HG03280 (cell line): ENCODE data around the gene DERA.
"Not testable (repeated sequence)": the region's sequence is repeated elsewhere in the genome, so short reads cannot be mapped to it uniquely, and the experiment has no call there.

ENCODE experiments used
- ATAC-seq: cut with Tn5 transposase; IDR thresholded peaks from one replicate; pipeline ENCODE4 v1.9.1; 2021; ENCODE audit warnings: mild to moderate bottlenecking, moderate library complexity; ENCODE audit not compliant: unreplicated experiment

DERA gene

GRCh38 chr12:15956413-15957185, 45.5 kb downstream of the DERA start:
- ATAC-seq = no peak

- ATAC-seq = no peak
Observed at GRCh38 chr12:15962760-15963159, 51.6 kb downstream of the DERA start.

GRCh38 chr12:15963271-15963670, 52.1 kb downstream of the DERA start:
- ATAC-seq = no peak

GRCh38 chr12:15966426-15966825, 55.3 kb downstream of the DERA start:
- ATAC-seq = no peak

GRCh38 chr12:15967053-15967452, 55.9 kb downstream of the DERA start:
- ATAC-seq = not testable (repeated sequence)

GRCh38 chr12:15971211-15971610, 60.1 kb downstream of the DERA start:
- no peak for ATAC-seq

GRCh38 chr12:15972894-15973293, 61.8 kb downstream of the DERA start:
- no peak for ATAC-seq

GRCh38 chr12:15977999-15978951, 67.1 kb downstream of the DERA start:
- ATAC-seq = no peak

GRCh38 chr12:15979096-15980092, 68.3 kb downstream of the DERA start:
- ATAC-seq = peak; percentile 83

- no peak for ATAC-seq
Observed at GRCh38 chr12:15982071-15982470, 70.9 kb downstream of the DERA start.

- ATAC-seq = no peak
Observed at GRCh38 chr12:15982471-15982870, 71.3 kb downstream of the DERA start.

GRCh38 chr12:15982921-15983320, 71.8 kb downstream of the DERA start:
- ATAC-seq = no peak

GRCh38 chr12:15984097-15984800, 73.1 kb downstream of the DERA start:
- no peak for ATAC-seq

GRCh38 chr12:15984963-15985362, 73.8 kb downstream of the DERA start:
- ATAC-seq = no peak

GRCh38 chr12:15987696-15988095, 76.6 kb downstream of the DERA start:
- ATAC-seq = no peak

GRCh38 chr12:15988983-15989755, 78.0 kb downstream of the DERA start:
- no peak for ATAC-seq

- ATAC-seq = no peak
Observed at GRCh38 chr12:15995801-15996200, 84.7 kb downstream of the DERA start.

- no peak for ATAC-seq
Observed at GRCh38 chr12:15996254-15996653, 85.1 kb downstream of the DERA start.

- ATAC-seq = no peak
Observed at GRCh38 chr12:15996948-15997347, 85.8 kb downstream of the DERA start.
